Hematopoietic multipotent progenitor cell treated with erythropoietin and hydrocortisone succinate and interleukin-3 and kit ligand, for 15 days (in vitro differentiated cells): ENCODE results near the gene GLIPR1.
"Not testable (repeated sequence)": the region's sequence is repeated elsewhere in the genome, so short reads cannot be mapped to it uniquely, and the experiment has no call there.

Experiments
- DNase-seq: peaks from one replicate; pipeline ENCODE4 v3.0.0-alpha.2; 2015; ENCODE audit warnings: low spot score

Gene GLIPR1

DNA sequence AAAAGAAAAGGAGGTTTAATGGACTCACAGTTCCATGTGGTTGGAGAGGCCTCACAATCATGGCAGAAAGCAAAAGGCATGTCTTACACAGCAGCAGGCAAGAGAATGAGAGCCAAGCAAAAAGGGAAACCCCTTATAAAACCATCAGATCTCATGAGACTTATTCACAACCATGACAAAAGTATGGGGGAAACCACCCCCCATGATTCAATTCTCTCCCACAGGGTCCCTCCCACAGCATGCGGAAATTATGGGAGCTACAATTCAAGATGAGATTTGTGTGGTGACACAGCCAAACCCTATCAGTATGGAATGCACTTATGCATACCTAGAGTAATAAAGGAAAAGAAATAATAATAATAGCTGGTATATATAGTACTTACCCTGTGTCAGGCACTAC, 4.5 kb upstream of the GLIPR1 start:
- no peak for DNase-seq

GRCh38 chr12:75477137-75477536, 3.4 kb upstream of the GLIPR1 start:
- DNase-seq = no peak

DNA sequence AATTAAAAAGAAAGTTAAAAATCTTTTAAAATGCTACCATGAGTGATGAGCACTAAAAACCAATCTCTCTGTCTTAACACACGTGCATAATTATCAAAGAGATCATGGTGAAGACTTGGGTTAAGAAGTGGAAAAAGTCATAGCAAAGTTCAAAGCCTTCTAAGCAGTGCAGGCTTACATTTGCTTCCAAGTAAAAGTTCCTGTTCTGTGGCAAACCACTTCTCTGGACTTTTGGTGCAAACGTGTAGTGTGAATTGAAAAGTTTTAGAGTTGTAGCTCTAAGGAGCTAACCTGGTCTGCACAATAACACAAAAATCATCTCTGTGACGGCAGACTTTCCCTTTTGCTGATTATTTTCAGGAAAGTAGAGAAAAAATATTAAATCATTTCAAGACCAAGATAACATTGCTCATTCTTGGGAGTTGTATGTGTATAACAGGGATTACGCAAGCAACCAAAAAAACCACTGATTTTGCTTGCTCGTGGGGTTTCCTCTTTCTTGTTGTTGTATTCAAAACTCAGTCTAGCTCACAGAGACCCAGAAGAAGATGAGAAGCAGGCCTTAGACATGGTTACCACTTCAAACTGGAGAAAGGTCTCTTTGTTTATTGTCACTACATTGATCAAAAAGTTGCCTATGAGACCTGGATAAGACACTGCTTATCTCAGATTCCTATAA, 2.3 kb upstream of the GLIPR1 start:
- no peak for DNase-seq

DNA sequence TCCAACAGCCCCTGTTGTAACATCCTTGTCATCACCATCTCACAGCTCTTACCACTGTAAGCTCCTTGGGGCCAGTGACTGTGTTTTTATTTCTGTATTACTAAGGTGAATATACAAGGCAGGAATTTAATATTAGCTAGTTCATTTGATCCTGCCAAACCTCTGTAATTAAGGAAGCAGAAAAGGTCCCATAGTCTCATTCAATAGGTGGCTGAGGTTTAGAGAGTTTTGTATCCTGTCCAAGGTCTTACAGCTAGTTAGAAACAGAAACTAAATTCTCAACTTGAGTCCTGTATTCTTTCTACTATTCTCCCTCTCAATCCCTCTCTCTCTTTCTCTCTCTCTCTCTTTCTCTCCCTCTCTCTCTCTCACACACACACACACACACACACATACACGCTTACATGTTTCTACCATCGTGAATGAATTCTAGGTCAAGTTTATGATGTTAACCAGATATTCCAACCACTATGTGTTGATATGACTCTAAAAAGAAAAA, 543 bp upstream of the GLIPR1 start:
- DNase-seq = no peak

DNA sequence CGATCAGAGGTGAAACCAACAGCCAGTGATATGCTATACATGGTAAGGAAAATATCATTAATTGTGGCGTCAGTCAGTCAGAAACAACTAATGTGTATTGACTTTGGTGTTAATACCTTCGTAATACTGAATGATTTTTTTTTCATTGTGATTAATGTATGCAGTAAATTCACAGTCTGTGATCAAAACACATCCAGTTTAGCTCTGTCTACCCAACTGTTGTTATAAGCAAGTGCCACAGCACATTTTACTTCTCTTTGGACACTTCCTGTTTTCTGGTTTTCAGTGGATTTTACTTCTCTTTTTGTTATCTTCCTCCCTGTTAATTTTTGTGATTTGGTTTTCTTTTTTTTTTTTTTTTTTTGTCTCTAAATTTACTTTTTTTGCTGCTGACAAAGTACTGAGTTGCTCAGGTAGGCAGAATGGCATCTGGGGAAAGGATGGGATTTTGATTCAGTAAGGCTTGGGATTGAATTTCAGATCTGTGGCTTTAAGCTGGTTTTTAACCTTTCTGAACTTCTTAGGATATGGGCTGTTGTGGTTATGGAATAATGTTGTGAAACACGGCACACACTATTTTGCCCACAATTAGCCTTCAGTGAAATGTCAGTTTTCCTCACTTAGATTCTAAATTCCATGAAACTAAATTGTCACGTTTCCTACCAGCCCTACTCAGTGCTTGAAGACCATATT, 604 bp downstream of the GLIPR1 start:
- DNase-seq = no peak

- DNase-seq = no peak
Measured at GRCh38 chr12:75481774-75482173, 1.2 kb downstream of the GLIPR1 start.

GRCh38 chr12:75482646-75483045, 2.1 kb downstream of the GLIPR1 start:
- DNase-seq = no peak

DNA sequence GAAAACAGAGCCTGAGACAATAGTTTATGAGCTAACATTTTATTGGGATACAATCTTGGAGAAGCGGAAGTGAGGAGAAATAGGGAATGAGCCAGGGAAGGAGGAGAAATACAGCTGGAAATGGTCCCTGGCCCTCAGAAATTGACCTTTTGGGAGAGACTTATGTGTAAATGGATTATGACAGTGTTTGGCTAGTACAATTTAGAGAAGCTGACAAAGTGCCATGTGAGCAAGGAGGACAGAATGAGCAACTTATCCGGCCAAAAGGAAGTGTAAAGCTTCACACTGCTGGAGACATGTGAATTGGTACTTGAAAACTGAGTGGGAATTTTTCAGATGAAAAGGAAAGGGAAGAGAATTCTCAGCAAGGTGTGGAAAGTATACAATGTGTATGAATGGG, 2.9 kb downstream of the GLIPR1 start:
- DNase-seq = no peak

DNA sequence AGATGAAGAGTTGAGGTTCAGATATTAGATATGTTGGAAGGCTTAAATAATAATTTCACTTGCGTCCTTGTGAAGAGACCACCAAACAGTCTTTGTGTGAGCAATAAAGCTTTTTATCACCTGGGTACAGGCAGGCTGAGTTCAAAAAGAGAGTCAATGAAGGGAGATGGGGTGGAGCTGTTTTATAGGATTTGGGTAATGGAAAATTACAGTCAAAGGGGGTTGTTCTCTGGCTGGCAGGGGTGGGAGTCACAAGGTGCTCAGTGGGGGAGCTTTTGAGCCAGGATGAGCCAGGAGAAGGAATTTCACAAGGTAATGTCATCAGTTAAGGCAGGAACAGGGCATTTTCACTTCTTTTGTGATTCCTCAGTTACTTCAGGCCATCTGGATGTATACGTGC, 3.9 kb downstream of the GLIPR1 start:
- not testable (repeated sequence) for DNase-seq

- DNase-seq = no peak
Measured at GRCh38 chr12:75487308-75487707, 6.8 kb downstream of the GLIPR1 start.

DNA sequence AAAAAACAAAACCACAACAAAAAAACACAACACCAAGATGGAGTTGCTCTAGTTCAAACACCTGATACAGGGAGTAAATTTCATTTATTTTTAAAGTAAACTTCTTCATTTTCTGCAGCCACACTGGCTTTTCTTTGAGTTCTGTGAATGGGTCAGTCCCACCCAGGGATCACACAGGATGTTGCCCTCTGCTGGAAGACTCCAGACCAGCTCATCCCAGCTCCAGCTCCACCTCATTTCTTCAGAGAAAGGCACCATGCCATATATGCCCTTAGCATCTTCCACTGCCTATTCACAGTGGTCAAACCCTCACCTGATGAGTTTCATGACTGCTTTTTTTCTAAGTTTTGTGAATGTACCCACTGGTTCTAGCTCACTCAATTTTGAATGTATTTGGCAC, 8.0 kb downstream of the GLIPR1 start:
- no peak for DNase-seq

GRCh38 chr12:75489187-75489586, 8.6 kb downstream of the GLIPR1 start:
- DNase-seq = no peak

DNA sequence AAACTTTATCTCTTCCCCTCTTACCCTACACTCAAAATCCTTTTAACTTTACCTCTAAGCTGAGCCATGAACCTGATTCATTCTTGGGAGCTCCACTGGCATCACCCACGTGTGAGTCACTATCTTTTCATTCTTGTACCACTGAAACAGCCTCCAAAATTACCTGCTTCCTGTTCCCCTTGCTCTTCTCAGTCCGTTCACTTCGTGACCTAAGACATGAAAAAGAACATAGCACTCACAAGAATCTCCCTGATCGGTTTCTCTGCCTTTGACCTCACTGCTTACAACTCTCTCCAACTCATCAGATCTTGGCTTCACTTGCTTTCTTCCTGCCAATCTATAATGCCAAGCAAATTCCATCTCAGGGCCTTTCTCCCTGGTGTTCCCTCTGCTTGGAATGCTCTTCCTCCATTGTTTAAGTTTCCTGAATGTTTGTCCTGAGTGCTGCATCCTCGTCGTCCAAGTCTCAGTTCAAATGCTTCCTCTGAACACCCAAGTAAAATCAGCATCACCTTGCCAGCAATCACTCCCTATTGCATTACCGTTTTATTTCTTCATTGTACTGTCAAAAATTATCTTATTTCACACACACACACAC, 9.2 kb downstream of the GLIPR1 start:
- no peak for DNase-seq

DNA sequence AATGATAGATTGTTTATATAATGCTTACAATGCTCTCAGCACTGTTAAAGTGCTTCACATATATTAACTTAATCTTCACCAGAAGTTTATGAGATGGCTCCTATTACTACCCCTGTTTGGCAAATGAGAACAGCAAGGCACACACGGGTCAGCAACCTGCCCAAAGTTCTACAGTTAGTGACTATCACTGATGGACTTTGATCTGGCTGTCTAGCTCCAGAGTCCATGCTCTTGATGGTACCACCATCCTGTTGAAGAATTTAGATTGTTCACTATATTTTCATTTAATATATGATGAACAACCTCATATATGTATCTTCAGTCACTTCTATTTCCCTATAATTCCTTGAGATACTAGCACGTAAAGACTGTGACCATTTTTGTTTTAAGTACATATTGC, 10.6 kb downstream of the GLIPR1 start:
- DNase-seq = no peak

- no peak for DNase-seq
Measured at GRCh38 chr12:75503459-75503858, 22.9 kb downstream of the GLIPR1 start.

DNA sequence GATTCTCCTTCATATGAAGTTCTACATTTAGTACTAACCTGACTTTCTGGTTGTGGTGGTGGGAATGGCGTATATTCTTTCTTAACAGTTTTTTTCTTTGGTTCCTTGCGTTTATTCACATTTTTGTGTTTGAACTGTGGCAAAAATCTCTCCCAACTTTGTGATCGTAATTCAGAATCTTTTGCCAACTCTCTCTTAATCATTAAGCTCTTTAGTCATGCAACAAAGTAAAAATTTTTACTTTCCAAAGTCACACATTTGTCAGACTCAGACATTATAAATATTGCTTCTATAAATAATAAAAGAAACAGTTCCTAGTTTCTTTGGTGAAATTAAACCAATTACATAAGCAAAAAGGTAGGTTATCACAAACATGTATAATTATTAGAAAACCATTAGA, 23.3 kb downstream of the GLIPR1 start:
- no peak for DNase-seq

- DNase-seq = peak; percentile 25
Measured at GRCh38 chr12:75505706-75506312, 25.3 kb downstream of the GLIPR1 start.

GRCh38 chr12:75507086-75507485, 26.5 kb downstream of the GLIPR1 start:
- DNase-seq = no peak

DNA sequence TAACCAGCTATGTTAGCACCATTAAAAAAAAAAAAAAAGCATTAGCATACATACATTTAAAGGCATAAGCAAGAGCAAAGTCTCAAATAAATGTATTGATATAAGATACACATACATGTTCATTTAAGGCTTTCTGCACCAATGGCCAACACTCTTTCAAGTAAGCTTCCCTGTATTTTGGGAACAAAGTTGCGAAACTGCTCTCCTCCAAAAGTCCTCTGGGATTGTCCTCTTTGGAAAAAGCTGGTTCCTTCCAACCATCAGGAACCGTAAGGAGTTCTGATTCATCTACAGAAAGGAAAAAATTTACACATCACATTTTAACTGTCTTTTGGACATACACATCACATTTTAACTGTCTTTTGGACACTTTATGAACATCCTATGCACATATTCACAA, 27.6 kb downstream of the GLIPR1 start:
- no peak for DNase-seq

DNA sequence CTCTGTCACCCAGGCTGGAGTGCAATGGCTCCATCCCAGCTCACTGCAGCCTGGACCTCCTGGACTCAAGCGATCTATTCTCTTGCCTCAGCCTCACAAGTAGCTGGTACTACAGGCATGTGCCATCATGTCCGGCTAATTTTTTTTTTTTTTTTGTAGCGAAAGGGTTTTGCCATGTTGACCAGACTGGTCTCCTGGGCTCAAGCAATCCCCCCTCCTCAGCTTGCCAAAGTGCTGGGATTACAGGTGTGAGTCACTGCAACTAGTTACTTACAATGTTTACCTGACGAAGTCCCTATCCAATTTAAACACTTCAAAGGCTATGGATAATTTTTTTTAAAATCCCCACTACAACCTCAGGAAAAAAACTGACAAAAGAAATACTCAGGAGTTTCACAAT, 29.1 kb downstream of the GLIPR1 start:
- DNase-seq = no peak

GRCh38 chr12:75511116-75512048, 30.8 kb downstream of the GLIPR1 start, which contains the start of gene KRR1:
TSS of gene KRR1 (minus strand) at chr12:75511609. CDS start at chr12:75511597, 12 bp downstream.
- peak; percentile 92 for DNase-seq

GRCh38 chr12:75521224-75521623, 40.7 kb downstream of the GLIPR1 start:
- not testable (repeated sequence) for DNase-seq
